CD14-positive monocyte (primary cell): ENCODE measurements around the gene LIPI. TPM values are rescaled to one million over a fixed set of nuclear protein-coding genes. Genes with fewer than 3 reads are reported as not detected.
A peak's percentile ranks its signal among the peaks of the same experiment; 100 is the strongest.

Experiments used
- DNase-seq, 3 donors: peaks; one replicate each; pipeline ENCODE4 v3.0.0-alpha.2; 2011 to 2022
- H2AFZ ChIP-seq: 2 replicates; pipeline ENCODE4 v1.6.0; 2012; ENCODE audit warnings: mild to moderate bottlenecking, low read depth, low read length, inconsistent platforms; ENCODE audit not compliant: insufficient read depth, poor library complexity, severe bottlenecking
- H3K27ac ChIP-seq, 2 donors: 1 replicate in 1 of 2; 2 replicates in 1 of 2; pipeline ENCODE4 v1.5.1; 2012 to 2013; ENCODE audit warnings: low read length in 2 of 2, control low read depth in 1 of 2, inconsistent platforms in 1 of 2, low read depth in 1 of 2, mild to moderate bottlenecking in 1 of 2
- H3K27me3 ChIP-seq, 2 donors: one replicate each; pipeline versions ENCODE4 v1.6.0 to v1.6.1; 2011 to 2013; ENCODE audit warnings: low read length in 2 of 2; ENCODE audit not compliant: control insufficient read depth in 2 of 2, insufficient read depth in 2 of 2
- H3K36me3 ChIP-seq, 2 donors: replicated peaks in 1 of 2; 1 replicate in 1 of 2; 2 replicates in 1 of 2; pipeline versions ENCODE4 v1.5.1 to v1.6.1; 2012 to 2013; ENCODE audit warnings: low read length in 2 of 2, control low read depth in 1 of 2, inconsistent platforms in 1 of 2, mild to moderate bottlenecking in 1 of 2; ENCODE audit not compliant: insufficient read depth in 2 of 2, control insufficient read depth in 1 of 2
- H3K4me1 ChIP-seq, 2 donors: 1 replicate in 1 of 2; 2 replicates in 1 of 2; pipeline versions ENCODE4 v1.5.1 to v1.6.1; 2012 to 2013; ENCODE audit warnings: low read length in 2 of 2, control low read depth in 1 of 2, inconsistent platforms in 1 of 2, mild to moderate bottlenecking in 1 of 2, moderate library complexity in 1 of 2; ENCODE audit not compliant: insufficient read depth in 2 of 2, control insufficient read depth in 1 of 2
- H3K4me2 ChIP-seq: replicated peaks from 2 replicates; pipeline ENCODE3; 2012; ENCODE audit warnings: low read length, moderate library complexity, mild to moderate bottlenecking; ENCODE audit not compliant: poor library complexity, severe bottlenecking; ENCODE audit errors: extremely low read depth
- H3K4me3 ChIP-seq, 3 experiments: fragments of 200-600 bp in 1 of 3; sonication (generic) in 1 of 3; replicated peaks in 1 of 3; 1 replicate in 2 of 3; 2 replicates in 1 of 3; pipeline ENCODE4 v1.5.1; 2011 to 2013; ENCODE audit warnings: low read length in 3 of 3, mild to moderate bottlenecking in 3 of 3, control low read depth in 2 of 3, low read depth in 2 of 3, inconsistent platforms in 1 of 3, moderate library complexity in 1 of 3
- H3K79me2 ChIP-seq: 2 replicates; pipeline ENCODE4 v1.6.0; 2012; ENCODE audit warnings: mild to moderate bottlenecking, control low read depth, inconsistent platforms, low read length, moderate library complexity; ENCODE audit not compliant: insufficient read depth
- H3K9ac ChIP-seq: 2 replicates; pipeline ENCODE4 v1.6.0; 2017; ENCODE audit warnings: low read length, mild to moderate bottlenecking; ENCODE audit not compliant: insufficient read depth, poor library complexity, severe bottlenecking
- H3K9me3 ChIP-seq, 2 donors: replicated peaks in 1 of 2; 1 replicate in 1 of 2; 2 replicates in 1 of 2; pipeline versions ENCODE4 v1.5.1 to v1.6.1; 2012 to 2013; ENCODE audit warnings: low read length in 2 of 2, control low read depth in 1 of 2; ENCODE audit not compliant: control insufficient read depth in 1 of 2, insufficient read depth in 1 of 2
- H4K20me1 ChIP-seq: 2 replicates; pipeline ENCODE4 v1.6.0; 2012; ENCODE audit warnings: mild to moderate bottlenecking, low read length, control low read depth, moderate library complexity; ENCODE audit not compliant: insufficient read depth
- H3K27ac Mint-ChIP-seq, 7 donors: one replicate each; pipeline ENCODE4 v1.8.0; 2020; ENCODE audit warnings: mild to moderate bottlenecking in 7 of 7, mixed read lengths in 7 of 7, moderate library complexity in 6 of 7, inconsistent platforms in 2 of 7
- H3K27me3 Mint-ChIP-seq, 3 donors: one replicate each; pipeline ENCODE4 v1.8.0; 2021 to 2022; ENCODE audit warnings: low read depth in 3 of 3, mild to moderate bottlenecking in 3 of 3, mixed read lengths in 3 of 3, moderate library complexity in 3 of 3, inconsistent platforms in 1 of 3
- H3K36me3 Mint-ChIP-seq, 2 donors: one replicate each; pipeline ENCODE4 v1.8.0; 2020; ENCODE audit warnings: mixed read lengths in 2 of 2, inconsistent platforms in 1 of 2, mild to moderate bottlenecking in 1 of 2
- H3K4me1 Mint-ChIP-seq: one replicate; pipeline ENCODE4 v1.8.0; 2020; ENCODE audit warnings: mild to moderate bottlenecking, mixed read lengths
- H3K4me3 Mint-ChIP-seq, 2 donors: one replicate each; pipeline ENCODE4 v1.8.0; 2020; ENCODE audit warnings: mild to moderate bottlenecking in 2 of 2, mixed read lengths in 2 of 2, moderate library complexity in 1 of 2
- H3K9me3 Mint-ChIP-seq, 7 donors: one replicate each; pipeline ENCODE4 v1.8.0; 2020 to 2022; ENCODE audit warnings: mixed read lengths in 7 of 7, mild to moderate bottlenecking in 6 of 7, moderate library complexity in 6 of 7, inconsistent platforms in 2 of 7
- CTCF ChIP-seq: fragments of 200-600 bp; IDR thresholded peaks from one replicate; pipeline ENCODE4 v1.8.0; 2022; ENCODE audit warnings: antibody characterized with exemption, mild to moderate bottlenecking
- whole genome bisulfite sequencing: methylation state at CpG from one replicate; pipeline ENCODE4 v1.1.5; 2013; ENCODE audit warnings: missing lambda C conversion rate; ENCODE audit not compliant: insufficient coverage; 5-methylcytosine and 5-hydroxymethylcytosine counted together
- intact Hi-C, 2 donors: fragments of 100-400 bp; cut with micrococcal nuclease; formaldehyde crosslinking; loops; one replicate each; pipeline versions ENCODE4 v1.15.0 to v1.15.1; 2023
- polyA plus RNA-seq, 3 donors: library from polyadenylated mRNA; depleted of rRNA in 1 of 3; unstranded in 2 of 3; stranded (reverse) in 1 of 3; fragments of 300-500 nt in 2 of 3; fragments of >200 nt in 1 of 3; fragmentation: Illumina TruSeq in 2 of 3; gene quantifications; 1 replicate in 2 of 3; 2 replicates in 1 of 3; pipeline ENCODE4 v1.2.3, GENCODE V29; 2012 to 2021

The LIPI gene
- polyA plus RNA-seq, 3 donors = not detected

GRCh38 chr21:14119038-14119437 lies 91.7 kb downstream of the LIPI start:
- no peaks in the 10 kb centered on the region for H3K36me3 ChIP-seq
- no peaks in the 10 kb centered on the region for H3K79me2 ChIP-seq
- no peak overlapping the region for H2AFZ ChIP-seq
- H3K9me3 ChIP-seq = peaks cover 0 to 20% of the 10 kb centered on the region in 2 donors
- 83% methylated on average over 2 of the region's 3 CpGs for WGBS
- TF ChIP-seq CTCF = no peak
- peaks cover 9 to 14% (median 12%) of the 10 kb centered on the region in 7 donors for H3K9me3 Mint-ChIP-seq
- no peak overlapping the region for H3K4me2 ChIP-seq
- H4K20me1 ChIP-seq = no peaks in the 10 kb centered on the region
- DNase-seq = no peak
- H3K4me3 Mint-ChIP-seq = no peak overlapping the region
- no peak overlapping the region for H3K27ac Mint-ChIP-seq
- no peaks in the 10 kb centered on the region for H3K27me3 ChIP-seq
- no peaks in the 10 kb centered on the region for H3K36me3 Mint-ChIP-seq
- no peak overlapping the region for H3K27ac ChIP-seq
- H3K4me1 Mint-ChIP-seq = peaks cover 2% of the 10 kb centered on the region
- H3K9ac ChIP-seq = no peak overlapping the region
- intact Hi-C loops = no loop called here
- no peak overlapping the region for H3K4me3 ChIP-seq
- peaks cover 2 to 3% (median 3%) of the 10 kb centered on the region in 3 donors for H3K27me3 Mint-ChIP-seq
- no peaks in the 10 kb centered on the region for H3K4me1 ChIP-seq

- H3K79me2 ChIP-seq = no peaks in the 10 kb centered on the region
- 97% methylated on average over 6 of the region's 6 CpGs for WGBS
- Mint-ChIP-seq H3K27ac (peak overlapping the region in 1 of 7 donors; percentile 27), H3K27me3 (peaks cover 0 to 3% (median 2%) of the 10 kb centered on the region in 3 donors), H3K4me3 (no peak overlapping the region), H3K4me1 (peaks cover 2% of the 10 kb centered on the region), H3K36me3 (peaks cover 0 to 7% of the 10 kb centered on the region in 2 donors), H3K9me3 (peaks cover 12 to 19% (median 14%) of the 10 kb centered on the region in 7 donors)
- no peaks in the 10 kb centered on the region for H3K27me3 ChIP-seq
- no peak overlapping the region for H2AFZ ChIP-seq
- H3K4me2 ChIP-seq = no peak overlapping the region
- no peak for DNase-seq
- H3K9ac ChIP-seq = no peak overlapping the region
- peaks cover 0 to 13% of the 10 kb centered on the region in 2 donors for H3K9me3 ChIP-seq
- no peaks in the 10 kb centered on the region for H3K36me3 ChIP-seq
- H3K4me3 ChIP-seq = no peak overlapping the region
- H4K20me1 ChIP-seq = no peaks in the 10 kb centered on the region
- H3K4me1 ChIP-seq = no peaks in the 10 kb centered on the region
- no peak for TF ChIP-seq CTCF
- intact Hi-C loops = no loop called here
- no peak overlapping the region for H3K27ac ChIP-seq
Measured at GRCh38 chr21:14116080-14116481, 94.7 kb downstream of the LIPI start.
